ENCODE measurements around the gene VIT. TPM values are rescaled to one million over a fixed set of nuclear protein-coding genes. Genes with fewer than 3 reads are reported as not detected.

Gene VIT
- total RNA-seq, 2 donors from 2014 or later = 23.9 to 31.4 TPM

- DNase-seq (ENCODE audit: low spot score) (no peak), ATAC-seq (ENCODE audit: insufficient number of reproducible peaks, low FRiP score, low read depth) (no peak)
- Histone ChIP-seq H3K27ac (no peak overlapping the region), H3K36me3 (no peaks in the 10 kb centered on the region), H3K27me3 (replicated peaks; ENCODE audit: insufficient read depth) (no peaks in the 10 kb centered on the region), H3K4me3 (no peak overlapping the region), H3K4me1 (ENCODE audit: control insufficient read depth in 1 of 2, low read depth in 2 of 2) (no peaks in the 10 kb centered on the region), H3K9me3 (no peaks in the 10 kb centered on the region)
- TF ChIP-seq, protein P1, sequence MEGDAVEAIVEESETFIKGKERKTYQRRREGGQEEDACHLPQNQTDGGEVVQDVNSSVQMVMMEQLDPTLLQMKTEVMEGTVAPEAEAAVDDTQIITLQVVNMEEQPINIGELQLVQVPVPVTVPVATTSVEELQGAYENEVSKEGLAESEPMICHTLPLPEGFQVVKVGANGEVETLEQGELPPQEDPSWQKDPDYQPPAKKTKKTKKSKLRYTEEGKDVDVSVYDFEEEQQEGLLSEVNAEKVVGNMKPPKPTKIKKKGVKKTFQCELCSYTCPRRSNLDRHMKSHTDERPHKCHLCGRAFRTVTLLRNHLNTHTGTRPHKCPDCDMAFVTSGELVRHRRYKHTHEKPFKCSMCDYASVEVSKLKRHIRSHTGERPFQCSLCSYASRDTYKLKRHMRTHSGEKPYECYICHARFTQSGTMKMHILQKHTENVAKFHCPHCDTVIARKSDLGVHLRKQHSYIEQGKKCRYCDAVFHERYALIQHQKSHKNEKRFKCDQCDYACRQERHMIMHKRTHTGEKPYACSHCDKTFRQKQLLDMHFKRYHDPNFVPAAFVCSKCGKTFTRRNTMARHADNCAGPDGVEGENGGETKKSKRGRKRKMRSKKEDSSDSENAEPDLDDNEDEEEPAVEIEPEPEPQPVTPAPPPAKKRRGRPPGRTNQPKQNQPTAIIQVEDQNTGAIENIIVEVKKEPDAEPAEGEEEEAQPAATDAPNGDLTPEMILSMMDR (IDR thresholded peaks at IDR 0.05) = no peak
These were observed 47.4 kb downstream of the VIT start for GRCh38 chr2:36743954-36744353.

GRCh38 chr2:36748166-36748565, 51.7 kb downstream of the VIT start:
- no peak for DNase-seq (ENCODE audit: low spot score)
- H3K4me3 ChIP-seq = no peak overlapping the region
- H3K27ac ChIP-seq = no peak overlapping the region
- no peaks in the 10 kb centered on the region for H3K27me3 ChIP-seq (replicated peaks; ENCODE audit: insufficient read depth)
- TF ChIP-seq, protein P1 (IDR thresholded peaks at IDR 0.05) = no peak
- H3K4me1 ChIP-seq (ENCODE audit: control insufficient read depth in 1 of 2, low read depth in 2 of 2) = no peaks in the 10 kb centered on the region
- H3K9me3 ChIP-seq = no peaks in the 10 kb centered on the region
- no peak for ATAC-seq (ENCODE audit: insufficient number of reproducible peaks, low FRiP score, low read depth)
- no peaks in the 10 kb centered on the region for H3K36me3 ChIP-seq

- DNase-seq (ENCODE audit: low spot score) (no peak), ATAC-seq (ENCODE audit: insufficient number of reproducible peaks, low FRiP score, low read depth) (no peak)
- H3K4me3 ChIP-seq = no peak overlapping the region
- TF ChIP-seq, protein P1 (IDR thresholded peaks at IDR 0.05) = no peak
- no peaks in the 10 kb centered on the region for H3K4me1 ChIP-seq (ENCODE audit: control insufficient read depth in 1 of 2, low read depth in 2 of 2)
- H3K36me3 ChIP-seq = no peaks in the 10 kb centered on the region
- no peaks in the 10 kb centered on the region for H3K27me3 ChIP-seq (replicated peaks; ENCODE audit: insufficient read depth)
- H3K9me3 ChIP-seq = no peaks in the 10 kb centered on the region
- no peak overlapping the region for H3K27ac ChIP-seq
These were observed 53.6 kb downstream of the VIT start for GRCh38 chr2:36750101-36750500.

GRCh38 chr2:36753706-36754221, 57.3 kb downstream of the VIT start:
- Histone ChIP-seq H3K4me3 (no peak overlapping the region), H3K4me1 (ENCODE audit: control insufficient read depth in 1 of 2, low read depth in 2 of 2) (no peaks in the 10 kb centered on the region), H3K36me3 (no peaks in the 10 kb centered on the region), H3K27ac (no peak overlapping the region), H3K27me3 (replicated peaks; ENCODE audit: insufficient read depth) (no peaks in the 10 kb centered on the region), H3K9me3 (no peaks in the 10 kb centered on the region)
- TF ChIP-seq, protein P1 (IDR thresholded peaks at IDR 0.05) = no peak
- no peak for DNase-seq (ENCODE audit: low spot score)
- no peak for ATAC-seq (ENCODE audit: insufficient number of reproducible peaks, low FRiP score, low read depth)

DNA sequence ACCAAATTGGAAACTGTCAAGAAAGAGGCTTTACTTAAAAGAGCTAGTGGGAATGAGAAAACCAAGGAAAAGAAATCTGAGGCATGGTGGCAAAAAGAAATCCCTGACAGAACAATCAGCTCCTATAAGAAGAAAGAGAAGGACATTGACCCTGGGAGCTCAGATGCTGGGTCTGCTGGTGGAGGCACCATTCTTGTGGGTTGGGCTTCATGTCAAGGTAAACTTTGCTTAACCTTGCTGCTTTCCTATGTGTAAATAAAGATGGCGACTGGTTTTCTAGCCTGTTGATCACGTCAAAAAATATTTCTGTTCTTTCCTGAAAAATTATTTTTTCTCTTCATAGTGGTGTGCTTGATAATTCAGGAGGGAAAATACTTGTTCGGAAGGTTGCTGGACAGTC, 58.1 kb downstream of the VIT start:
- no peak overlapping the region for H3K4me3 ChIP-seq
- H3K36me3 ChIP-seq = no peaks in the 10 kb centered on the region
- ATAC-seq (ENCODE audit: insufficient number of reproducible peaks, low FRiP score, low read depth) (no peak), DNase-seq (ENCODE audit: low spot score) (no peak)
- no peaks in the 10 kb centered on the region for H3K4me1 ChIP-seq (ENCODE audit: control insufficient read depth in 1 of 2, low read depth in 2 of 2)
- no peaks in the 10 kb centered on the region for H3K9me3 ChIP-seq
- H3K27me3 ChIP-seq (replicated peaks; ENCODE audit: insufficient read depth) = no peaks in the 10 kb centered on the region
- H3K27ac ChIP-seq = no peak overlapping the region
- TF ChIP-seq, protein P1 (IDR thresholded peaks at IDR 0.05) = no peak
